Endothelial cell of umbilical vein (primary cell): Measurements from ENCODE around the gene BRD1. TPM values are rescaled to one million over a fixed set of nuclear protein-coding genes. Genes with fewer than 3 reads are reported as not detected.

ENCODE experiments used
- BruUV-seq: library from RNA; stranded (reverse); fragments of 400-500 nt; replicated peaks from 2 replicates; lab custom pipeline; 2021; lab: Mats Ljungman, UMichigan
- CTCF ChIA-PET: fragments of 300-600, 350-600 bp; sonication (Branson Sonifier 250); formaldehyde crosslinking; loops from one replicate; lab custom pipeline; 2021; ENCODE audit warnings: antibody characterized with exemption, inconsistent platforms; lab: Charles Lee
- POLR2A ChIA-PET: fragments of 300-600, 350-600 bp; sonication (Branson Sonifier 250); formaldehyde crosslinking; loops from one replicate; lab custom pipeline; 2021; ENCODE audit warnings: antibody characterized with exemption, inconsistent platforms; lab: Charles Lee
- DNase-seq: peaks from one replicate; pipeline ENCODE4 v3.0.0-alpha.2; 2011; ENCODE audit warnings: low read depth, low spot score
- FAIRE-seq: peaks from 2 replicates; lab custom pipeline; 2011; peaks lifted over from hg19 to GRCh38; lab: Jason Lieb, UNC
- H2AFZ ChIP-seq: 2 replicates; pipeline ENCODE4 v1.6.0; 2012; ENCODE audit warnings: low read depth, low read length, control low read depth, inconsistent platforms
- H3K27ac ChIP-seq: 2 replicates; pipeline ENCODE4 v1.5.1; 2011; ENCODE audit warnings: low read depth, mild to moderate bottlenecking, control low read depth, low read length, moderate library complexity; ENCODE audit not compliant: insufficient read depth
- H3K27me3 ChIP-seq, 2 experiments: 2 replicates each; pipeline versions ENCODE4 v1.6.0 to v1.6.1; 2011; ENCODE audit warnings: low read length in 2 of 2, mixed read lengths in 1 of 2; ENCODE audit not compliant: control insufficient read depth in 2 of 2, insufficient read depth in 2 of 2
- H3K36me3 ChIP-seq, 2 experiments: 2 replicates in 1 of 2; 3 replicates in 1 of 2; pipeline ENCODE4 v1.5.1; 2011; ENCODE audit warnings: low read length in 2 of 2, mild to moderate bottlenecking in 1 of 2, moderate library complexity in 1 of 2; ENCODE audit not compliant: control insufficient read depth in 2 of 2, insufficient read depth in 2 of 2; ENCODE audit errors: extremely low read depth in 1 of 2
- H3K4me1 ChIP-seq: 3 replicates; pipeline ENCODE4 v1.5.1; 2011; ENCODE audit warnings: mild to moderate bottlenecking, low read length; ENCODE audit not compliant: control insufficient read depth, insufficient read depth; ENCODE audit errors: extremely low read depth
- H3K4me2 ChIP-seq: 2 replicates; pipeline ENCODE4 v1.6.1; 2011; ENCODE audit warnings: low read length, control low read depth, mixed read lengths; ENCODE audit not compliant: insufficient read depth
- H3K4me3 ChIP-seq, 3 experiments: fragments of 200-600 bp in 1 of 3; sonication (generic), shearing (Covaris generic) in 1 of 3; replicated peaks in 1 of 3; 2 replicates each; pipeline ENCODE4 v1.5.1; 2011 to 2016; ENCODE audit warnings: control low read depth in 3 of 3, low read length in 3 of 3, mild to moderate bottlenecking in 2 of 3, inconsistent platforms in 1 of 3, low read depth in 1 of 3, moderate library complexity in 1 of 3; ENCODE audit not compliant: insufficient read depth in 1 of 3
- H3K79me2 ChIP-seq: 2 replicates; pipeline ENCODE4 v1.6.0; 2012; ENCODE audit warnings: low read length, inconsistent platforms; ENCODE audit not compliant: control insufficient read depth, insufficient read depth
- H3K9ac ChIP-seq: replicated peaks from 2 replicates; pipeline ENCODE3; 2011; ENCODE audit warnings: low read length, control low read depth; ENCODE audit not compliant: insufficient read depth; ENCODE audit errors: extremely low read depth
- H3K9me1 ChIP-seq: replicated peaks from 3 replicates; pipeline ENCODE4 v1.6.0; 2011; ENCODE audit warnings: mild to moderate bottlenecking, low read length; ENCODE audit not compliant: control insufficient read depth, insufficient read depth; ENCODE audit errors: extremely low read depth
- H3K9me3 ChIP-seq: replicated peaks from 2 replicates; pipeline ENCODE4 v1.5.1; 2012; ENCODE audit warnings: low read length, inconsistent platforms; ENCODE audit not compliant: control insufficient read depth, insufficient read depth
- H4K20me1 ChIP-seq: replicated peaks from 2 replicates; pipeline ENCODE3; 2011; ENCODE audit warnings: mild to moderate bottlenecking, low read length; ENCODE audit not compliant: control insufficient read depth, insufficient read depth; ENCODE audit errors: extremely low read depth
- CTCF ChIP-seq, 2 donors: IDR thresholded peaks; 1 replicate in 1 of 2; 2 replicates in 1 of 2; pipeline ENCODE4 v1.5.1; 2011; ENCODE audit warnings: low read length in 2 of 2, mild to moderate bottlenecking in 2 of 2, moderate library complexity in 2 of 2, control low read depth in 1 of 2, inconsistent platforms in 1 of 2, low read depth in 1 of 2; ENCODE audit not compliant: insufficient read depth in 1 of 2; ENCODE audit errors: extremely low read depth in 1 of 2
- EZH2 ChIP-seq: IDR thresholded peaks from 2 replicates; pipeline ENCODE4 v1.6.1; 2012; ENCODE audit warnings: borderline replicate concordance, low read depth, mild to moderate bottlenecking, moderate library complexity, low read length, inconsistent platforms; ENCODE audit not compliant: severe bottlenecking
- dilution Hi-C: fragments of 300-500 bp; cut with MboI; formaldehyde crosslinking; loops from one replicate; pipeline ENCODE4 v1.15.0; 2019; ENCODE audit warnings: low sequenced_read_pairs; ENCODE audit not compliant: extremely low pct_ligation_motif_present
- intact Hi-C: fragments of 100-400 bp; cut with micrococcal nuclease; formaldehyde crosslinking; loops from one replicate; pipeline ENCODE4 v1.10.0; 2022
- polyA plus RNA-seq, 4 experiments: library from polyadenylated mRNA; depleted of rRNA in 3 of 4; stranded (reverse) in 3 of 4; unstranded in 1 of 4; fragments of >200 nt; gene quantifications; 2 replicates each; pipeline versions ENCODE4 v1.2.1 to v1.2.3, GENCODE V29; 2011 to 2012; ENCODE audit warnings: missing spikeins in 1 of 4
- total RNA-seq: library from RNA; stranded (reverse); gene quantifications from 2 replicates; pipeline ENCODE4 v1.2.3, GENCODE V29; 2021

Gene BRD1
- total and polyA plus RNA-seq, 2 donors (not counting 3 experiments of a cell fraction or from before 2014, with no cell fraction given): 8.1 to 41.1 TPM

DNA sequence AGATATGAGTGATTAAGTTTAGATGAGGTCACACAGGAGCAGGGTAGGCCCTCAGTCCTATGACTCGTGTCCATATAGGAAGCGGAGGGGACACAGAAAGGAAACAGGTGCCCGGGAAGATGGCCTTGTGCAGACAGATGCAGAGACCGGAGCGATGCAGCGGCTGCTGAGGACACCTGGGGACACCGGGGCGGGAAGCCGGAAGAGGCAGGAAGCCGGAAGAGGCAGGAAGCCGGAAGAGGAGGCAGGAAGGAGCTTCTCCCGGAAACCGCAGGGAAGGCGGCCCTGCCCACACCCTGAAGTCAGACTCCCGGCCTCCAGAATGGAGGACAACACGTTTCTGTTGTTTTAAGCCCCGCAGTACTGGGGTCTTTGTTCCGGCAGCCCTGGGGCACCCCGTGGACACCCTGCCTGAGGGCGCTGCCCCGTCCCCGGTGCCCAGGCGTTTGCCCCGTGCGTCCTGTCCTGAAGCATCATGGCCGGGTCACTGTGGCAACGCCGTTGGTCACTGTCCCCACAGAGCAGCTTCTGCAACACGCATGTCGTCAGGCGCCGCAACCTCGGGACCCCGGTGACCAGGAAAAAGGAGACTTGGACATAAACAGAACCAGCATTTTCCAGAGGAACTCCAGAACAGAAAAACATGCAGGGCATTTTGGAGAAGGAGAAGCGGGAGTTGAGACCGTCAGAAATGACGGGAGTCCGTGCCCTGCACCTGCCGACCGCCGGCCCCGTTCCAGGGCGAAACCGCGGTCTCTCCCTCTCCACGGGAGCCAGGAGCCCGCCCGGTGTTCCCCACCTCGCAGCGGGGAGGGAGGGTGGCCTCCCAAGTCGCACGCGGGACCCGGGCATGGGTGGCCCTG is 103.4 kb downstream of the BRD1 start:
- BruUV-seq: no TSS peak
- ChIA-PET CTCF (interaction anchor here (1.0 to 4.3 kb wide), 7 partner anchors 17 to 1231 kb away, joined by 3 to 17 read pairs (median 5); no protein-coding TSS in a partner anchor), POLR2A (no interaction called here)
- Histone ChIP-seq H4K20me1 (no peaks in the 10 kb centered on the region), H3K9me3 (no peaks in the 10 kb centered on the region), H3K79me2 (no peaks in the 10 kb centered on the region), H3K27ac (no peak overlapping the region), H2AFZ (no peak overlapping the region), H3K9me1 (no peaks in the 10 kb centered on the region), H3K4me2 (peak overlapping the region; percentile 2), H3K36me3 (no peaks in the 10 kb centered on the region), H3K4me1 (peaks cover 8% of the 10 kb centered on the region), H3K9ac (no peak overlapping the region), H3K27me3 (peaks cover 5 to 6% of the 10 kb centered on the region in 2 experiments), H3K4me3 (no peak overlapping the region)
- DNase-seq: no peak
- intact Hi-C loops (loop anchor here (1.0 to 10.0 kb wide), 5 partner anchors 91 to 1149 kb away; no protein-coding TSS in a partner anchor), dilution Hi-C loops (no loop called here)
- no peak for FAIRE-seq
- peak; percentile 13 for TF ChIP-seq EZH2
- no peak for TF ChIP-seq CTCF (IDR thresholded peaks at IDR 0.05; ENCODE audit: extremely low read depth in 1 of 2, insufficient read depth in 1 of 2, low read depth in 1 of 2, low read length in 2 of 2)
